WTC11 (cell line): ENCODE data around the gene SLC66A2. TPM values are rescaled to one million over a fixed set of nuclear protein-coding genes. Genes with fewer than 3 reads are reported as not detected.

ENCODE experiments used
- ATAC-seq: fragments of 200-7000 bp; cut with Tn5 transposase; 2 replicates; pipeline ENCODE4 v1.10.0; 2021; ENCODE audit warnings: mild to moderate bottlenecking, moderate library complexity
- CTCF ChIA-PET: fragments of 300-600 bp; sonication (Branson Sonifier 250); formaldehyde crosslinking; loops from one replicate; lab custom pipeline; 2021; ENCODE audit warnings: antibody characterized with exemption; lab: Charles Lee
- POLR2A ChIA-PET: fragments of 350-600 bp; sonication (Branson Sonifier 250); formaldehyde crosslinking; loops from one replicate; lab custom pipeline; 2021; ENCODE audit warnings: antibody characterized with exemption; lab: Charles Lee
- DNase-seq: peaks from one replicate; pipeline ENCODE4 v3.0.0; 2021; ENCODE audit warnings: low spot score
- H3K27ac Mint-ChIP-seq: 2 replicates; pipeline ENCODE4 v1.8.0; 2021; ENCODE audit warnings: mixed read lengths
- H3K27me3 Mint-ChIP-seq: 2 replicates; pipeline ENCODE4 v1.8.0; 2021; ENCODE audit warnings: low read depth, mild to moderate bottlenecking, moderate library complexity, mixed read lengths
- H3K36me3 Mint-ChIP-seq: 2 replicates; pipeline ENCODE4 v1.8.0; 2021; ENCODE audit warnings: mixed read lengths
- H3K4me1 Mint-ChIP-seq: 2 replicates; pipeline ENCODE4 v1.8.0; 2022; ENCODE audit warnings: mixed read lengths
- H3K4me3 Mint-ChIP-seq: 2 replicates; pipeline ENCODE4 v1.8.0; 2021; ENCODE audit warnings: mild to moderate bottlenecking, moderate library complexity, mixed read lengths
- H3K9me3 Mint-ChIP-seq: 2 replicates; pipeline ENCODE4 v1.8.0; 2021; ENCODE audit warnings: mixed read lengths
- FOXP4 ChIP-seq: sonication (generic); formaldehyde crosslinking; IDR thresholded peaks from 2 replicates; pipeline ENCODE4 v1.8.0; 2022; ENCODE audit warnings: mild to moderate bottlenecking, missing genetic modification reagents
- IRF2 ChIP-seq: sonication (generic); formaldehyde crosslinking; IDR thresholded peaks from 2 replicates; pipeline ENCODE4 v1.8.0; 2022; ENCODE audit warnings: low read depth, missing genetic modification reagents, borderline replicate concordance
- PRDM15 ChIP-seq: sonication (generic); formaldehyde crosslinking; IDR thresholded peaks from 2 replicates; pipeline ENCODE4 v1.8.0; 2022; ENCODE audit warnings: missing genetic modification reagents
- RELA ChIP-seq: sonication (generic); formaldehyde crosslinking; IDR thresholded peaks from 2 replicates; pipeline ENCODE4 v1.8.1; 2022; ENCODE audit warnings: missing genetic modification reagents, mild to moderate bottlenecking, borderline replicate concordance
- TEAD1 ChIP-seq: sonication (generic); formaldehyde crosslinking; IDR thresholded peaks from 2 replicates; pipeline ENCODE4 v1.8.0; 2022; ENCODE audit warnings: mild to moderate bottlenecking, missing genetic modification reagents
- ZNF416 ChIP-seq: fragments of 250-450 bp; sonication (Bioruptor Pico); IDR thresholded peaks from 2 replicates; pipeline ENCODE4 v1.9.0; 2021; ENCODE audit warnings: mild to moderate bottlenecking, inconsistent platforms
- ZNF532 ChIP-seq: fragments of 250-450 bp; sonication (Bioruptor Pico); IDR thresholded peaks from 2 replicates; pipeline ENCODE4 v1.9.0; 2021; ENCODE audit warnings: mild to moderate bottlenecking, borderline replicate concordance
- total RNA-seq: library from RNA; stranded (reverse); gene quantifications from 3 replicates; pipeline ENCODE4 v1.2.3, GENCODE V29; 2021
- TF ChIP-seq, protein P1 (sequence below): sonication (generic); formaldehyde crosslinking; IDR thresholded peaks from 2 replicates; pipeline ENCODE4 v1.8.0; 2023; ENCODE audit warnings: mild to moderate bottlenecking, missing genetic modification reagents
- TF ChIP-seq, protein P2 (sequence below): sonication (generic); formaldehyde crosslinking; IDR thresholded peaks from 2 replicates; pipeline ENCODE4 v1.8.1; 2023; ENCODE audit warnings: mild to moderate bottlenecking, missing genetic modification reagents

Gene SLC66A2
- total RNA-seq, 1 experiment from 2014 or later: 20.9 TPM

GRCh38 chr18:79876497-79876896, 75.0 kb downstream of the SLC66A2 start (continued):
- TF ChIP-seq, protein P1, sequence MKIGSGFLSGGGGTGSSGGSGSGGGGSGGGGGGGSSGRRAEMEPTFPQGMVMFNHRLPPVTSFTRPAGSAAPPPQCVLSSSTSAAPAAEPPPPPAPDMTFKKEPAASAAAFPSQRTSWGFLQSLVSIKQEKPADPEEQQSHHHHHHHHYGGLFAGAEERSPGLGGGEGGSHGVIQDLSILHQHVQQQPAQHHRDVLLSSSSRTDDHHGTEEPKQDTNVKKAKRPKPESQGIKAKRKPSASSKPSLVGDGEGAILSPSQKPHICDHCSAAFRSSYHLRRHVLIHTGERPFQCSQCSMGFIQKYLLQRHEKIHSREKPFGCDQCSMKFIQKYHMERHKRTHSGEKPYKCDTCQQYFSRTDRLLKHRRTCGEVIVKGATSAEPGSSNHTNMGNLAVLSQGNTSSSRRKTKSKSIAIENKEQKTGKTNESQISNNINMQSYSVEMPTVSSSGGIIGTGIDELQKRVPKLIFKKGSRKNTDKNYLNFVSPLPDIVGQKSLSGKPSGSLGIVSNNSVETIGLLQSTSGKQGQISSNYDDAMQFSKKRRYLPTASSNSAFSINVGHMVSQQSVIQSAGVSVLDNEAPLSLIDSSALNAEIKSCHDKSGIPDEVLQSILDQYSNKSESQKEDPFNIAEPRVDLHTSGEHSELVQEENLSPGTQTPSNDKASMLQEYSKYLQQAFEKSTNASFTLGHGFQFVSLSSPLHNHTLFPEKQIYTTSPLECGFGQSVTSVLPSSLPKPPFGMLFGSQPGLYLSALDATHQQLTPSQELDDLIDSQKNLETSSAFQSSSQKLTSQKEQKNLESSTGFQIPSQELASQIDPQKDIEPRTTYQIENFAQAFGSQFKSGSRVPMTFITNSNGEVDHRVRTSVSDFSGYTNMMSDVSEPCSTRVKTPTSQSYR (CRISPR knock-in tag): no peak
- TF ChIP-seq, all 79 proteins: peak for 0

GRCh38 chr18:79875931-79876461, 75.5 kb downstream of the SLC66A2 start:
- POLR2A ChIA-PET: no interaction called here
- no peaks in the 10 kb centered on the region for H3K36me3 Mint-ChIP-seq
- CTCF ChIA-PET: interaction anchor here (1.4 kb wide), 1 partner anchor 19 kb away, joined by 3 read pairs; no protein-coding TSS in a partner anchor

GRCh38 chr18:79875531-79875919, 75.9 kb downstream of the SLC66A2 start:
- no peaks in the 10 kb centered on the region for H3K27me3 Mint-ChIP-seq
- no peak for ATAC-seq
- CTCF ChIA-PET: interaction anchor here (1.4 kb wide), 1 partner anchor 19 kb away, joined by 3 read pairs; no protein-coding TSS in a partner anchor
- TF ChIP-seq TEAD1 (CRISPR knock-in tag): no peak
- no peak for TF ChIP-seq ZNF532
- no peak for TF ChIP-seq RELA (CRISPR knock-in tag)
- TF ChIP-seq, protein P2, sequence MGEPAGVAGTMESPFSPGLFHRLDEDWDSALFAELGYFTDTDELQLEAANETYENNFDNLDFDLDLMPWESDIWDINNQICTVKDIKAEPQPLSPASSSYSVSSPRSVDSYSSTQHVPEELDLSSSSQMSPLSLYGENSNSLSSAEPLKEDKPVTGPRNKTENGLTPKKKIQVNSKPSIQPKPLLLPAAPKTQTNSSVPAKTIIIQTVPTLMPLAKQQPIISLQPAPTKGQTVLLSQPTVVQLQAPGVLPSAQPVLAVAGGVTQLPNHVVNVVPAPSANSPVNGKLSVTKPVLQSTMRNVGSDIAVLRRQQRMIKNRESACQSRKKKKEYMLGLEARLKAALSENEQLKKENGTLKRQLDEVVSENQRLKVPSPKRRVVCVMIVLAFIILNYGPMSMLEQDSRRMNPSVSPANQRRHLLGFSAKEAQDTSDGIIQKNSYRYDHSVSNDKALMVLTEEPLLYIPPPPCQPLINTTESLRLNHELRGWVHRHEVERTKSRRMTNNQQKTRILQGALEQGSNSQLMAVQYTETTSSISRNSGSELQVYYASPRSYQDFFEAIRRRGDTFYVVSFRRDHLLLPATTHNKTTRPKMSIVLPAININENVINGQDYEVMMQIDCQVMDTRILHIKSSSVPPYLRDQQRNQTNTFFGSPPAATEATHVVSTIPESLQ (CRISPR knock-in tag): no peak
- TF ChIP-seq IRF2 (CRISPR knock-in tag): no peak
- no peak for TF ChIP-seq FOXP4 (CRISPR knock-in tag)
- TF ChIP-seq, all 79 proteins: peak for 0
- H3K9me3 Mint-ChIP-seq: no peaks in the 10 kb centered on the region
- no peak overlapping the region for H3K4me3 Mint-ChIP-seq
- peak overlapping the region; percentile 17; the same call in 1 of the 2 replicates for H3K27ac Mint-ChIP-seq
- no peaks in the 10 kb centered on the region for H3K36me3 Mint-ChIP-seq
- no peak for DNase-seq
- no peaks in the 10 kb centered on the region for H3K4me1 Mint-ChIP-seq
- POLR2A ChIA-PET: no interaction called here

More at GRCh38 chr18:79875931-79876461, 75.5 kb downstream of the SLC66A2 start:
- no peaks in the 10 kb centered on the region for H3K27me3 Mint-ChIP-seq
- H3K9me3 Mint-ChIP-seq: no peaks in the 10 kb centered on the region
- no peak for TF ChIP-seq PRDM15 (CRISPR knock-in tag)
- no peak for TF ChIP-seq ZNF416 (CRISPR knock-in tag)
- ATAC-seq (no peak), DNase-seq (no peak)
- no peak overlapping the region for H3K27ac Mint-ChIP-seq
- H3K4me3 Mint-ChIP-seq: no peak overlapping the region
- H3K4me1 Mint-ChIP-seq: no peaks in the 10 kb centered on the region
